Fibroblast of lung (primary cell): ENCODE measurements around the gene DNAH6. TPM values are rescaled to one million over a fixed set of nuclear protein-coding genes. Genes with fewer than 3 reads are reported as not detected.

Experiments used
- DNase-seq, 2 donors: peaks; one replicate each; pipeline versions ENCODE4 v3.0.0 to v3.0.0-alpha.2; 2010; ENCODE audit warnings: low read depth in 2 of 2
- H2AFZ ChIP-seq: 2 replicates; pipeline ENCODE4 v1.5.1; 2012; ENCODE audit warnings: low read length, control low read depth, inconsistent platforms
- H3K27ac ChIP-seq: 2 replicates; pipeline ENCODE4 v1.5.1; 2011; ENCODE audit warnings: low read length, control low read depth; ENCODE audit not compliant: insufficient read depth
- H3K27me3 ChIP-seq: 2 replicates; pipeline ENCODE4 v1.5.1; 2011; ENCODE audit warnings: mild to moderate bottlenecking, low read length; ENCODE audit not compliant: control insufficient read depth, insufficient read depth
- H3K36me3 ChIP-seq: 2 replicates; pipeline ENCODE4 v1.5.1; 2011; ENCODE audit warnings: low read length; ENCODE audit not compliant: control insufficient read depth, insufficient read depth
- H3K4me1 ChIP-seq: 2 replicates; pipeline ENCODE4 v1.5.1; 2011; ENCODE audit warnings: low read length; ENCODE audit not compliant: control insufficient read depth, insufficient read depth; ENCODE audit errors: extremely low read depth
- H3K4me2 ChIP-seq: 2 replicates; pipeline ENCODE4 v1.5.1; 2011; ENCODE audit warnings: low read length, control low read depth; ENCODE audit not compliant: insufficient read depth; ENCODE audit errors: extremely low read depth
- H3K4me3 ChIP-seq, 4 experiments: fragments of 200-600 bp in 1 of 4; sonication (generic) in 1 of 4; replicated peaks in 1 of 4; 2 replicates each; pipeline ENCODE4 v1.5.1; 2011 to 2016; ENCODE audit warnings: low read length in 4 of 4, low read depth in 3 of 4, mild to moderate bottlenecking in 3 of 4, control low read depth in 2 of 4, inconsistent platforms in 1 of 4, mixed read lengths in 1 of 4; ENCODE audit not compliant: insufficient read depth in 1 of 4; ENCODE audit errors: control extremely low read depth in 1 of 4
- H3K79me2 ChIP-seq: 2 replicates; pipeline ENCODE4 v1.5.1; 2012; ENCODE audit warnings: mild to moderate bottlenecking, low read length, inconsistent platforms; ENCODE audit not compliant: control insufficient read depth, insufficient read depth
- H3K9ac ChIP-seq: 2 replicates; pipeline ENCODE4 v1.5.1; 2011; ENCODE audit warnings: mild to moderate bottlenecking, low read length, control low read depth; ENCODE audit not compliant: insufficient read depth
- H3K9me3 ChIP-seq: 2 replicates; pipeline ENCODE4 v1.5.1; 2012; ENCODE audit warnings: low read depth, low read length; ENCODE audit not compliant: control insufficient read depth, insufficient read depth
- H4K20me1 ChIP-seq: 2 replicates; pipeline ENCODE4 v1.5.1; 2011; ENCODE audit warnings: low read length; ENCODE audit not compliant: control insufficient read depth, insufficient read depth; ENCODE audit errors: extremely low read depth
- EZH2 ChIP-seq: IDR thresholded peaks from 2 replicates; pipeline ENCODE4 v1.5.1; 2012; ENCODE audit warnings: low read length, control low read depth, mild to moderate bottlenecking; ENCODE audit errors: missing control alignments
- polyA plus RNA-seq, 2 donors: library from polyadenylated mRNA; depleted of rRNA in 1 of 2; stranded (reverse) in 1 of 2; unstranded in 1 of 2; fragments of >200 nt; gene quantifications; 2 replicates each; pipeline ENCODE4 v1.2.1, GENCODE V29; 2011 to 2012; ENCODE audit warnings: missing spikeins in 1 of 2
- total RNA-seq: library from RNA; depleted of rRNA; stranded (reverse); fragments of >200 nt; gene quantifications from 2 replicates; pipeline ENCODE4 v1.2.1, GENCODE V29; 2014
- TF ChIP-seq, protein P1 (sequence below), 2 donors: IDR thresholded peaks in 1 of 2; conservative IDR thresholded peaks in 1 of 2; 1 replicate in 1 of 2; 2 replicates in 1 of 2; pipeline ENCODE4 v1.5.1; 2011 to 2012; ENCODE audit warnings: low read length in 2 of 2, control low read depth in 1 of 2, inconsistent platforms in 1 of 2, low read depth in 1 of 2, mild to moderate bottlenecking in 1 of 2

DNAH6 gene
- total and polyA plus RNA-seq, 2 donors (not counting 1 experiment from before 2014, with no cell fraction given), result under 0.01 to 0.01 TPM

DNA sequence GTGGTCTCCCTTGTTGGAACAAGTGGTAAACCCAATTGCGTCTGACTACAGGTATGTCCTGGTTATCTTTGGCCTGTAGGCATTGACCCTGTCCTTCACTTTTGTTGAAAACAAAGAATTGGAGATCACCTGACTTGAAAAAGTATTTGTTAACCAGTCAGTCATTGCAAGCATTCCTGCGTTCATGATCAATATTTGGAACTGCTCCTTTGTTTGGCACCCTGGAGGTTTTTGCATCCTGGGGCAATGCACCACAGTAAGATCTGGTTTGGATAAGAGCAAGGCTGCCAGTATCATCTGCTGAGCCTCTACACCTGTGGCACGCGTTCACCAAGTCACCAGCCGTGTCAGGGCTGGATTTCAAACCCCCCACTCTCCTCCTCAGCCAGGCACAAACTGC, 115.7 kb downstream of the DNAH6 start:
- Histone ChIP-seq H3K79me2 (no peaks in the 10 kb centered on the region), H3K4me2 (no peak overlapping the region), H4K20me1 (no peaks in the 10 kb centered on the region), H3K9me3 (no peaks in the 10 kb centered on the region), H3K4me3 (no peak overlapping the region), H3K27me3 (no peaks in the 10 kb centered on the region), H2AFZ (no peak overlapping the region), H3K36me3 (no peaks in the 10 kb centered on the region), H3K9ac (no peak overlapping the region), H3K27ac (no peak overlapping the region), H3K4me1 (no peaks in the 10 kb centered on the region)
- DNase-seq, result no peak
- no peak for TF ChIP-seq EZH2
- TF ChIP-seq, protein P1, sequence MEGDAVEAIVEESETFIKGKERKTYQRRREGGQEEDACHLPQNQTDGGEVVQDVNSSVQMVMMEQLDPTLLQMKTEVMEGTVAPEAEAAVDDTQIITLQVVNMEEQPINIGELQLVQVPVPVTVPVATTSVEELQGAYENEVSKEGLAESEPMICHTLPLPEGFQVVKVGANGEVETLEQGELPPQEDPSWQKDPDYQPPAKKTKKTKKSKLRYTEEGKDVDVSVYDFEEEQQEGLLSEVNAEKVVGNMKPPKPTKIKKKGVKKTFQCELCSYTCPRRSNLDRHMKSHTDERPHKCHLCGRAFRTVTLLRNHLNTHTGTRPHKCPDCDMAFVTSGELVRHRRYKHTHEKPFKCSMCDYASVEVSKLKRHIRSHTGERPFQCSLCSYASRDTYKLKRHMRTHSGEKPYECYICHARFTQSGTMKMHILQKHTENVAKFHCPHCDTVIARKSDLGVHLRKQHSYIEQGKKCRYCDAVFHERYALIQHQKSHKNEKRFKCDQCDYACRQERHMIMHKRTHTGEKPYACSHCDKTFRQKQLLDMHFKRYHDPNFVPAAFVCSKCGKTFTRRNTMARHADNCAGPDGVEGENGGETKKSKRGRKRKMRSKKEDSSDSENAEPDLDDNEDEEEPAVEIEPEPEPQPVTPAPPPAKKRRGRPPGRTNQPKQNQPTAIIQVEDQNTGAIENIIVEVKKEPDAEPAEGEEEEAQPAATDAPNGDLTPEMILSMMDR (conservative IDR thresholded peaks at IDR 0.05 in 1 of 2, IDR thresholded peaks at IDR 0.05 in 1 of 2; ENCODE audit: low read depth in 1 of 2, low read length in 2 of 2), result no peak

DNA sequence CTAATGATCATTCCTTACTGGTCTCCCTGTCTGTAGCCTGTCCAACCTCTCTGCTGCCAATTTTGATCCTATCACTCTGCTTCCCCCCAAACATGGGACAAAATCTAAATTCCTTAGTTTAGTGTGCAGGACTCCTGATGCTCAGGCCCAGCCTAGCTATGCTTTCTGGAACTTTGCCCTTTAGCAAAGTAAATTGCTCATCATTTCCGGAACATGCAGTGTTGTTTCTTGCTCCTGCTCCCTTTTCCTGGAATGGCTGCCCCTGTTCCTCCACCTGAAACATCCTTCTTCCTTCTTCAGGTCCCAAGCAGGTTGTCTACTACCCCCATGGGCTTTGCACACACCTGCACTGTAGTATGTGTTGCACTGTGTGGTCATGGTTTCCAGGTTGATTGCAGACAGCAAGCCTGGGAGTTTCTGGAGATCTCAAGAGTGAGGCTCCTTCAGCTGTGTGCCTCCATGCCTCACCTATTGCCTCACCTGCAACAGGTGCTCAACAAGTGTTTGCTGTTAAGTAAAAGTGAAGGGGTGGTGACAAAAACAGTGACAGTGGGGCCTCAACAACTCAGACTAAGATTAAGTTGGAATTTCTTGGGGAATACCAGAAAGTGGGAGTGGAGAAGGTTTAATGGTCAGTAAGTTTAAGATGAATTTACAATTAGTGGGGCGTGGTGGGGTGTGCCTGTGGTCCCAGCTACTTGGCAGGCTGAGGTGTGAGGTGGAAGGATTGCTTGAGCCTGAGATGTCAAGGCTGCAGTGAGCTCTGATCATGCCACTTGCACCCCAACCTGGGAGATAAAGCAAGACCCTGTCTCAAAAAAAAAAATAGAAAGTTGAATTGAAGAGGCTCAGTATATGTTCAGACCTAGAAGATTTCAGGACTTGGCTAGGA, 120.0 kb downstream of the DNAH6 start:
- Histone ChIP-seq H2AFZ (no peak overlapping the region), H4K20me1 (no peaks in the 10 kb centered on the region), H3K9ac (no peak overlapping the region), H3K27ac (no peak overlapping the region), H3K36me3 (no peaks in the 10 kb centered on the region), H3K27me3 (no peaks in the 10 kb centered on the region), H3K4me3 (no peak overlapping the region), H3K79me2 (no peaks in the 10 kb centered on the region), H3K9me3 (no peaks in the 10 kb centered on the region), H3K4me1 (no peaks in the 10 kb centered on the region), H3K4me2 (no peak overlapping the region)
- TF ChIP-seq, protein P1 (conservative IDR thresholded peaks at IDR 0.05 in 1 of 2, IDR thresholded peaks at IDR 0.05 in 1 of 2; ENCODE audit: low read depth in 1 of 2, low read length in 2 of 2), result no peak
- TF ChIP-seq EZH2, result no peak
- DNase-seq, result no peak

DNA sequence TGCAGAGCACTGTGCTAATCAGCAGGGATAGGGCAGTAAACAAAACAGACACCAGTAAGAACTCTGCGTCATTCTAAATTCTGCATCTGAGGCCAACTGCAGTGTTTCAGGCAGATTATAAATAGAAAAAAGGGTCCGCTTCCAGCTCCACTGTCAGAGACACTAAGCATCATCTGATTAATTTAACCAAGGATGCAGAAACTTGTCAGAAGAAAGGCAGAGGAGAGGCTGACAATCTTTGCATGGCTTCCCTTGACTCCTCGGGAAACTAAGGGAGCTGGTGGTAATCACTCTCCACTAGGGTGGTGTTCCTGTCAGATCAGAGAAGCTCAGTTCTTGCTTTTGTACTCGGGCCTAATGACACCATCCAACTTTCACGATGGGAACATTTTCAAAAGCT, 123.5 kb downstream of the DNAH6 start:
- no peak overlapping the region for H3K4me3 ChIP-seq
- no peaks in the 10 kb centered on the region for H3K36me3 ChIP-seq
- no peak for DNase-seq

More for the DNA sequence above, 123.5 kb downstream of the DNAH6 start:
- Histone ChIP-seq H4K20me1 (no peaks in the 10 kb centered on the region), H3K27ac (no peak overlapping the region), H3K4me2 (no peak overlapping the region), H3K9ac (no peak overlapping the region), H3K9me3 (no peaks in the 10 kb centered on the region), H2AFZ (no peak overlapping the region), H3K79me2 (no peaks in the 10 kb centered on the region), H3K4me1 (no peaks in the 10 kb centered on the region), H3K27me3 (no peaks in the 10 kb centered on the region)
- TF ChIP-seq EZH2, result no peak
- TF ChIP-seq, protein P1 (conservative IDR thresholded peaks at IDR 0.05 in 1 of 2, IDR thresholded peaks at IDR 0.05 in 1 of 2; ENCODE audit: low read depth in 1 of 2, low read length in 2 of 2), result no peak
